Bone marrow (tissue), 2 donors: ENCODE measurements around the gene PCK2.

Experiments used
- DNase-seq, 2 donors: peaks; one replicate each; lab custom pipeline; 2025; lab: John Stamatoyannopoulos, UW

PCK2 gene

DNA sequence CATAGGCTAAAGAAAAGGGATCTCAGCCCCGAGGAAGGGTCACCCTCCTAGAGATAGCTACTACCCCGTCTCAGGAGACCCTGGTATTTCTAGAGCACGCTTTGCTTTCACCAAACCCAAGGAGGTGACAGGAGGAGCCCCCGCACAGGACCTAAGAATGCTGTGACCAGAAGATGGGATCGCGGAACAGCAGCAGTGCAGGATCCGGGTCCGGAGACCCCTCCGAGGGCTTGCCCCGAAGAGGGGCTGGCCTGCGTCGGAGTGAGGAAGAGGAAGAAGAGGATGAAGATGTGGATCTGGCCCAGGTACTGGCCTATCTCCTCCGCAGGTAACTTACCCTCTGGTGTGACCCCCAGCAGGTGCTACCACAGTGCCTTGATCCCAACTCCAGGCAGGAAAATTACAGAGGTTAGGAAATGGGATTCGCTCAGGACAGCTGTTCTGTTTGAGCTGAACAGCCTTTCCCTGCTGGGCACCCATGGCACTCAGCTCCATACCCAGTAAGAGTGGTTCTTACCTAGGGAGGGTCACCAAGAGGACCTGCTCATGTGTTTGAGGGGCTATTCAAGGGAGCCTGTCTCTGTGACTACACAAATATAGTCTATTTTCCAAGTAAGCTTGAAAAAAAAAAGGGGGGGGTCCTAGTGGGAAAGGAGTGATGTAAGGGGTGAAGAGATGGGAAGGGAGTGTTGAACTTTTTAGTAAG lies 21.5 kb downstream of the PCK2 start:
- DNase-seq, result no peak

GRCh38 chr14:24116128-24116814 lies 22.2 kb downstream of the PCK2 start:
- no peak for DNase-seq

DNA sequence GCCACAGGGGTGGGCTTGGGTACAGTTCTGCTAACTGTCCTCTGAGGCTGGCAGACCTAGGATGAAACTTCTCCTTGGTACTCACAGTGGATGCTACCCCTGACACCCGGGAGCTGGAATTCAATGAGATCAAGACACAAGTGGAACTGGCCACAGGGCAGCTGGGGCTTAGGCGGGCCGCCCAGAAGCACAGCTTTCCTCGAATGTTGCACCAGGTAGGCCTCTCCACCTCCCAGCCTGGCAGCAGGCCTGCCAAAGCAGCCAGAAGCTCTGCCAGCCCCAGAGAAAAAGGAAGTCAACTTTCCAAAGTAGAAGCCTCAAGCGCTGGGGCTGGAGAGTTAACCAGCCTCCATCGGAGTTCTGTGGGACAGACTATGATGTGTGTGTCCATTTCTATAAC lies 23.1 kb downstream of the PCK2 start:
- DNase-seq, result no peak

- no peak for DNase-seq
These were observed 25.6 kb downstream of the PCK2 start for GRCh38 chr14:24119691-24120090.

DNA sequence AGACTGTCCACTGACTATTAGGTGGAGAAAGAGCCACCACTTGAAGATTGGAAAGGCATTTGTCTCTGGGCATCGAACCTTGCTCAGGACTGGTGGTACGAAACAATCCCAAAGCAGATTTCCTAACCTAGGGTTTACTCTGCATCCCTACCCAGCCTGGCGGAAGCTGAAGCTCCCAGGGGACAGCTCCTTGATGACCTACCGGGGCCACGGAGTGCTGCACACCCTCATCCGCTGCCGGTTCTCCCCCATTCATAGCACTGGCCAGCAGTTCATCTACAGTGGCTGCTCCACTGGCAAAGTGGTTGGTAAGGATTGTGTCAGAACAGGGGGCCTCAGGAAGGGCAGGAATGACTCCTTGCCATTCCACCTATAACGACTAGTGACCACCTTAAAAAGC lies 27.1 kb downstream of the PCK2 start:
- DNase-seq, result no peak

DNA sequence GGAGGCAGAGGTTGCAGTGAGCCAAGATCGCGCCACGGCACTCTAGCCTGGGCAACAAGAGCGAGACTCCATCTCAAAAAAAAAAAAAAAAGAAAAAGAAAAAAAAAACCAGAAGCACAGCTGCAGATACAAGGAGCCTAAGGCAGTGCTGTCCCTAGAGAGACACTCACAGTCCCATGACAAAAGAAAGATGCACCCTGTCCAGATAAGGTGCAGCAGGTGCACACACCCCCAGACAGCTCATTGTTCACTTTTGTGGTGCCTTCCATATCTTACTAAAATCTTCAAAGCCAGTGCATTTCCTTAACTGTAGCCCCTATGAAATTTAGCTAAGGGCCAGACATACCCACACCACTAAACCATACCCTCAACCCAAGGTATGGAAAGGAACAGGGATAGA lies 28.3 kb downstream of the PCK2 start:
- DNase-seq, result no peak

DNA sequence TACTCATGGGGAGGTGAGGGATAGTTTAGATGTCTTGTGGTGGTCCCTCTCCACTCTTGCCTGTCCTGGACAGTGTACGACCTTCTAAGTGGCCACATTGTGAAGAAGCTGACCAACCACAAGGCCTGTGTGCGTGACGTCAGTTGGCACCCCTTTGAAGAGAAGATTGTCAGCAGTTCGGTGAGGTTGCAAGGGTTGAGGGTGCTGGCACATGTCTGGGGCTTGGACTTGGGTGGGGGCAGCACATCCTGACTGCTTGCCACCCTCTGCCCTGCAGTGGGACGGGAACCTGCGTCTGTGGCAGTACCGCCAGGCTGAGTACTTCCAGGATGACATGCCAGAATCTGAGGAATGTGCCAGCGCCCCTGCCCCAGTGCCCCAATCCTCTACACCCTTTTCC lies 28.8 kb downstream of the PCK2 start:
- no peak for DNase-seq

DNA sequence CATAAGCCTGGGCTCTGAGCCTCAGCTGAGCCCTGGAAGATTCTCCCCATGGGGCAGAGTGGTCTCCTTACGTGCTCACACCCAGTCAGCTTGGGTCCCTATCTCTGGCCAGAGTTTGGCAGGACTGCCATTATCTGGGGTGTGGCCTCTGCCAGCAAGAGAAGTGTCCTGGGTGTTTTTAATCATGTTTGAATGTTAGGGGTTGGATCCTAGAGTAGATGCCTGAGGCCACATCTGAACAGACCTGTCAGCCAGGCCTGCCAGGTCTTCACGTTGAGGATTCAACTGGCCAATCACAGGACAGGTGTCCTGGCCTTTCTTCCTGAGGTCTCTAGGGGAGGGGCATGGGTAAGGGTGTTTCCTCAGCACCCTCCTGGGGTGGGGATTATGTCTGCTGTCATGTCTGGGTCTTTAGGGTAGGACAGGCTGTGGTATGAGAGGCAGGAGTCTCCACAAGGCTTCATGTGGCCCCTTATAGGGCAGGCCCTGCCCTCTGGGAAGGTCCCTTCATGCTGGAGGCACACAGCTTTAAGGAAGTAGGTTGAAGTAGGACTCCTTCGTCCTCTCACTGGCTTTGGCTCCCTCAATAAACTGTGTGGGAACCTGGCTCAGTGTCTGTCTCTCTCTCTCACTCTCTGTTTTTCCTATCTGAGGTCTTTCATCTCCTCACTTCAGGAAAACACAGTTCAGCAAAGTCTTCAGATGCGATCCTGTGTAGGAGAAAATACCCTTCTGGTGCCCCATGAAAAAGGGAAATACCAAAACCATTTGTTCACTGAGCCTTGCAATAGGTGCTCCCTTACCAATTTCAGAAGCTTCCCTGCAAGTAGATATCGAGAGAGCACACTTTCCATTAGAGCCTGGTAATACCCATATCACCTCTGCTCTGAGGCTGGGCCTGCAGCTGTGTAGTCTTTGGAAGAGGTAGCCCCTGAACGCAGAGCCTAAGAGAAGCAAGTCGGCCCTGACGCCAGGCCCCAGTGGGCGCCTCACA lies 29.6 kb downstream of the PCK2 start:
- no peak for DNase-seq

GRCh38 chr14:24126939-24127338 lies 32.8 kb downstream of the PCK2 start:
- no peak for DNase-seq

DNA sequence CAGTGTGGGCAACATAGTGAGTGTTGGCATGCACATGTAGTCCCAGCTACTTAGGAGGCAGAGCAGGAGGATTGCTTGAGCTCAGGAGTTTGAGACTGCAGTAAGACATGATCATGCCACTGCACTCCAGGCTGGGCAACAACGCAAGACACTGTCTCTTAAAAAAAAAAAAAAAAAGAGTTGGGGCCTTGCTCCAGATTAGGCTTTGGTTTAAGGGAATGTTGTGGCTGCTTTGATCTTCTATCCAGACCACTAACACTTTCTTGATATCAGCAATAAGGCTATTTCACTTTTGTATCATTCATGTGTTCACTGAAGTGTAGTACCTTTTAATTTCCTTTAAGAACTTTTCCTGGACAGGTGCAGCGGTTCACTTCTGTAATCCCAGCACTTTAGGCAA lies 33.6 kb downstream of the PCK2 start:
- DNase-seq, result no peak

DNA sequence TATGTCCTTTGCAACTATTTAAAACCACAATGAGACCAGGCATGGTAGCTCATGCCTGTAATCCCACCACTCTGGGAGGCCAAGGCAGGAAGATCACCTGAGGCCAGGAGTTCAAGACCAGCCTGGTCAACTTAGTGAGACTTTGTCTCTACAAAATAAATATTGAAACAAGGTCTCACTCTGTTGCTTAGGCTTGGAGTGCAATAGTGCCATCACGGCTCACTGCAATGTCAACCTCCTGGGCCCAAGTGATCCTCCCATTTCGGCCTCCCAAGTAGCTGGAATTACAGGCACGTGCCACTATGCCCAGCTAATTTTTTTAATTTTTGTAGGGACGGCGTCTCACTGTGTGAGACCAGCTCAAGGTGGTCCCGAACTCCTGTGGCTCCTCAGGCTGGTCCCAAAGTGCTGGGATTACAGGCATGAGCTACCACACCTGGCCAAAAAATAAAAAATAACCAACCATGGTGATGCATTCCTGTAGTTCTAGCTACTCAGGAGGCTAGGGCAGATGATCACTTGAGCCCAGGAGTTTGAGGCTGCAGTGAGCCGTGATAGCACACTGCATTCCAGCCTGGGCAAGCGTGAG lies 35.4 kb downstream of the PCK2 start:
- DNase-seq, result no peak

DNA sequence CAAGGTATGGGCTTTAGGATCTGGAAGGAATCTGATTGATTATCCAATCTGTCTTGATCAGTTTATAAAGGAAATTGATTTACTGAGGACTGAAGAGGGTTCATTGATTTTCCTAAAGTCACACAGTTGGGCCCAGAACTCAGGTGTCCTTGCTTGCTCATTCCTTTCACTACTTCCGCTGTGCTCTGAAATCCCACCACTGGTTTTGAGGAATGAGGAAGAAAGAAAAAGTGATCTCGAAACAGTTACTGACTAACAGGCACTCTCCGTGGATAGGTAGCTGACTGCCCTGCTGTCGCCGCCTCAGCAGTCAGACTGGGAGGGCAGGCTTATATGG lies 36.2 kb downstream of the PCK2 start, which contains the start of gene FITM1:
FITM1 (plus strand) TSS at position 280 of the 337 bp plus-strand sequence. CDS start 905 bp downstream, outside the sequence.
- no peak for DNase-seq

DNA sequence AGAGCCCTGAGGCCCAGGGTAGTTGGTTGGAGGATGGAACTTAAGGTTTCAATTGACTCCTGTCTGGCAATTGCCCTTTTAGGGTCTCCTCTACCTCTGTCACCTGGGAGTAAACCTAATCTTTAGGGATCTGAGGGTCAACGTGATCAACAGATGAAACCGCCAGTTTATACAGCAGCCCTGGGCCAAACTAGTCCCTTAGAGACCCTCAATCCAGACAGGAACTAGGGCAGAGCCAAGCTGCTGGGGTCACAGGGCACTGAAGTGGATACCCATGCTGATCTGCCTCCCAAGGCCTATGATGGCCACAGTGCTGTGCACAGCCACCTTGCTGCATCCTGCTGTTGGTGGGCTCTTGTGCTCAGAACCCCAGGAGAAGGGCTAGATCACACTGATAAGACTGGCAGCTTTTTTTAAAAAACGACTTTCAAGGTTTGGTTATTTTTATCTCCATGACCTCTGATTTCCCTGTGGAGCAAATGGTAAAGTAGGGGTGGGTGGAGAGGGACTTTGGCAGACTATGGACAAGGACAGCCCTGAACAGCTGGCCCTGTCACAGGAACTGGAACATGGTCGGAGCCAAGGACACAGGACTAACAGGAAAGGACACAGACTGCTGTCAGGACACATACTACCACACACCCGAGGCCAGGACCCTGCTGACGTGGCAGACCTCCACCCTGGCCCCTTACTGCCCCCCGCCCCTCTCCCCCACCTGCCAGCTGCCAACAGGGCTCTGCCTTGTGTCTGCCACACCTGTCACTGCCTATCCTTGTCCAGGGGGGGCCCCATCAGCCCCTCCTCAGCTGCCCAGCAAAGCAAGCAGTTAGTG lies 36.8 kb downstream of the PCK2 start:
- DNase-seq, result no peak

DNA sequence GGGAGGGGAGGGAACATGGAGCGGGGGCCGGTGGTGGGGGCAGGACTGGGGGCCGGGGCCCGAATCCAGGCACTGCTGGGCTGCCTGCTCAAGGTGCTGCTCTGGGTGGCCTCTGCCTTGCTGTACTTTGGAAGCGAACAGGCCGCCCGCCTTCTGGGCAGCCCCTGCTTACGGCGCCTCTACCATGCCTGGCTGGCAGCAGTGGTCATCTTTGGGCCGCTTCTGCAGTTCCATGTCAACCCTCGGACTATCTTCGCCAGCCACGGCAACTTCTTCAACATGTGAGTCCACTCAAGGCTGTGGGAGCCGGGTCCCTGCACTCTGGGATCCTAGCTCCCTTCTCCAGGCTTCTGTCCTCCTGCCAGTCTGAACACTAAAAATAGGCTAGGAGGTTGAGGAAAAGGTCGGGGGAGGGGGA lies 37.4 kb downstream of the PCK2 start:
- DNase-seq, result no peak

DNA sequence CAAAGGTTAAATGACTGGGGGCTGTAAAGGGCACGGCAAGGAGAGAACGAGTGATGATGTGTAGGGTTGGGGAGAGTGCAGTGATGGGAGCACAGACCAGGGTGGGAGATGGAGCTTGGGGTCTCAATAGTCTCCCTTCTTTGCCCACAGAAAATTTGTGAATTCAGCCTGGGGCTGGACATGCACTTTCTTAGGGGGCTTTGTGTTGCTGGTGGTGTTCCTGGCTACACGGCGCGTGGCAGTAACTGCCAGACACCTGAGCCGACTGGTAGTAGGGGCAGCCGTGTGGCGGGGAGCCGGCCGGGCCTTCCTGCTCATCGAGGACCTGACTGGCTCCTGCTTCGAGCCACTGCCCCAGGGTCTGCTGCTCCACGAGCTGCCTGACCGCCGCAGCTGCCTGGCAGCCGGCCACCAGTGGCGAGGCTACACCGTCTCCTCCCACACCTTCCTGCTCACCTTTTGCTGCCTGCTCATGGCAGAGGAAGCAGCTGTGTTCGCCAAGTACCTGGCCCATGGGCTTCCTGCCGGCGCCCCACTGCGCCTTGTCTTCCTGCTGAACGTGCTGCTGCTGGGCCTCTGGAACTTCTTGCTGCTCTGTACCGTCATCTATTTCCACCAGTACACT lies 38.1 kb downstream of the PCK2 start:
- no peak for DNase-seq

GRCh38 chr14:24132976-24133375 lies 38.9 kb downstream of the PCK2 start:
- DNase-seq, result no peak

GRCh38 chr14:24133735-24134134 lies 39.6 kb downstream of the PCK2 start:
- DNase-seq, result no peak

- DNase-seq, result no peak
These were observed 41.4 kb downstream of the PCK2 start for GRCh38 chr14:24135584-24135833.

GRCh38 chr14:24135834-24136683 lies 41.9 kb downstream of the PCK2 start, which contains the start of gene PSME1:
Gene PSME1, plus strand, starts transcription at chr14:24136194. Its CDS starts 69 bp downstream, at chr14:24136263.
- peak; percentile 83 to 93 for DNase-seq
